Measurements from ENCODE around the gene PCDHGA3. TPM values are rescaled to one million over a fixed set of nuclear protein-coding genes. Genes with fewer than 3 reads are reported as not detected.
"Not testable (repeated sequence)": the region's sequence is repeated elsewhere in the genome, so short reads cannot be mapped to it uniquely, and the experiment has no call there.

PCDHGA3 gene
- total RNA-seq, 2 donors from 2014 or later, result 5.3 to 9.1 TPM

DNA sequence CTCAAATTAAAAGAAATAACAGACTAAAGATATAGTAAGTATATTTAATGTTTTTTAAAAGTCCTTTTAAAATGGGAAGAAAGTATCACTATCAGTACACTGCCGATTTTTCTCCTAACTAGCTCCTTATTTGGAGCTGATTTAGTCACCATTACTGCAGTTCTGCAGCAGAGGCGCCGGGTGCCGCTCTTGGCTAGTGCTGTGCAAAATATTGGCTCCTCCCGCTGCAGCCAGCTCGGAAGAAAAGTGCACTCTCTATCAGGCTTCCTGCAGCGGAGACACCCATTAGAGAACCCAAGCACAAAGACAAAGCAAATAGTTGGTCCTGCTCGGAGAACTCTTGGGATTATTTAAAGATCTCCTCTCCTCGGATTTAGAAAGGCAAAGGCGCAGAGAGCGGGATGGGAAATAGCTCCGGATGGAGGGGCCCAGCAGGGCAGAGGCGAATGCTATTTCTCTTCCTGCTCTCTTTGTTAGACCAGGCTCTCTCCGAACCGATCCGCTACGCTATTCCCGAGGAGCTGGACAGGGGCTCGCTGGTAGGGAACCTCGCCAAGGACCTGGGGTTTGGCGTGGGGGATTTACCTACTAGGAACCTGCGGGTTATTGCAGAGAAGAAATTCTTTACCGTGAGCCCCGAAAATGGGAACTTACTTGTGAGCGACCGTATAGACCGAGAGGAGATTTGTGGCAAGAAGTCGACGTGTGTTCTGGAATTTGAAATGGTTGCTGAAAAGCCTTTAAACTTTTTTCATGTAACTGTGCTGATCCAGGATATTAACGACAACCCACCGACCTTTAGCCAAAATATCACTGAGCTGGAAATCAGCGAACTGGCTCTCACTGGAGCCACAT, 26.6 kb downstream of the PCDHGA3 start, which contains the start of gene PCDHGB3:
Gene PCDHGB3 (plus strand): TSS at position 249 of the 855 bp plus-strand sequence. CDS start 153 bp downstream, at position 402.
- Histone ChIP-seq H3K36me3 (no peaks in the 10 kb centered on the region), H3K4me3 (peak within 1 kb of the TSS; percentile 41), H3K9me3 (peaks cover 93% of the 10 kb centered on the region), H3K27me3 (replicated peaks; ENCODE audit: insufficient read depth) (no peaks in the 10 kb centered on the region), H3K4me1 (ENCODE audit: control insufficient read depth in 1 of 2, low read depth in 2 of 2) (no peaks in the 10 kb centered on the region), H3K27ac (no peak within 1 kb of the TSS)
- ATAC-seq (ENCODE audit: insufficient number of reproducible peaks, low FRiP score, low read depth) (no peak), DNase-seq (ENCODE audit: low spot score) (no peak)
- TF ChIP-seq CTCF (IDR thresholded peaks at IDR 0.05), result no peak

DNA sequence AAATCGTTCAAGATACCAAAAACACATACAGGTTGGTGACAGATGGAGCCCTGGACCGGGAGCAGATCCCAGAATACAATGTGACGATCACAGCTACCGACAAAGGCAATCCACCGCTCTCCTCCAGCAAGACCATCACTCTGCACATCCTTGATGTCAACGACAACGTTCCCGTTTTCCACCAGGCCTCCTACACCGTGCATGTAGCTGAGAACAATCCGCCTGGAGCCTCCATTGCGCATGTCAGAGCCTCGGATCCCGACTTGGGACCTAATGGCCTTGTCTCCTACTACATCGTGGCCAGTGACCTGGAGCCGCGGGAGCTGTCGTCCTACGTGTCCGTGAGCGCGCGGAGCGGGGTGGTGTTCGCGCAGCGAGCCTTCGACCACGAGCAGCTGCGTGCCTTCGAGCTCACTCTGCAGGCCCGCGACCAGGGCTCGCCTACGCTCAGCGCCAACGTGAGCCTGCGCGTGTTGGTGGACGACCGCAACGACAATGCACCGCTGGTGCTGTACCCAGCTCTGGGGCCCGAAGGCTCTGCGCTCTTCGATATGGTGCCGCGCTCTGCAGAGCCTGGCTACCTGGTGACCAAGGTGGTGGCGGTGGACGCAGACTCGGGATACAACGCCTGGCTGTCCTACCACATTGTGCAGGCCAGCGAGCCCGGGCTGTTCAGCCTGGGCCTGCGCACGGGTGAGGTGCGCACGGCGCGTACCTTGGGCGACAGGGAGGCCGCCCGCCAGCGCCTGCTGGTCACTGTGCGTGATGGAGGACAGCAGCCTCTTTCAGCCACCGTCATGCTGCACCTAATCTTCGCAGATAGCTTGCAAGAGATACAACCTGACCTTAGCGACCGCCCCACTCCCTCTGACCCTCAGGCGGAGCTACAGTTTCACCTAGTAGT, 28.2 kb downstream of the PCDHGA3 start:
- H3K27ac ChIP-seq, result no peak overlapping the region
- DNase-seq (ENCODE audit: low spot score) (no peak), ATAC-seq (ENCODE audit: insufficient number of reproducible peaks, low FRiP score, low read depth) (no peak)
- no peak for TF ChIP-seq CTCF (IDR thresholded peaks at IDR 0.05)
- peaks cover 89% of the 10 kb centered on the region for H3K9me3 ChIP-seq
- no peaks in the 10 kb centered on the region for H3K36me3 ChIP-seq
- H3K4me1 ChIP-seq (ENCODE audit: control insufficient read depth in 1 of 2, low read depth in 2 of 2), result no peaks in the 10 kb centered on the region
- H3K4me3 ChIP-seq, result peak overlapping the region; percentile 24
- H3K27me3 ChIP-seq (replicated peaks; ENCODE audit: insufficient read depth), result no peaks in the 10 kb centered on the region

GRCh38 chr5:141373673-141374317, 30.2 kb downstream of the PCDHGA3 start, which contains the start of gene PCDHGA6:
PCDHGA6 (plus strand) TSS chr5:141373891; CDS start chr5:141374084, 193 bp downstream.
- no peaks in the 10 kb centered on the region for H3K4me1 ChIP-seq (ENCODE audit: control insufficient read depth in 1 of 2, low read depth in 2 of 2)
- no peaks in the 10 kb centered on the region for H3K27me3 ChIP-seq (replicated peaks; ENCODE audit: insufficient read depth)
- DNase-seq (ENCODE audit: low spot score) (no peak), ATAC-seq (ENCODE audit: insufficient number of reproducible peaks, low FRiP score, low read depth) (no peak)
- H3K9me3 ChIP-seq, result peaks cover 94% of the 10 kb centered on the region
- no peaks in the 10 kb centered on the region for H3K36me3 ChIP-seq
- H3K27ac ChIP-seq, result no peak within 1 kb of the TSS
- no peak for TF ChIP-seq CTCF (IDR thresholded peaks at IDR 0.05)
- peak within 1 kb of the TSS; percentile 18 for H3K4me3 ChIP-seq

GRCh38 chr5:141374627-141375026, 31.0 kb downstream of the PCDHGA3 start:
- Histone ChIP-seq H3K36me3 (no peaks in the 10 kb centered on the region), H3K4me3 (no peak overlapping the region), H3K27ac (no peak overlapping the region), H3K27me3 (replicated peaks; ENCODE audit: insufficient read depth) (no peaks in the 10 kb centered on the region), H3K4me1 (ENCODE audit: control insufficient read depth in 1 of 2, low read depth in 2 of 2) (no peaks in the 10 kb centered on the region), H3K9me3 (peaks cover 93% of the 10 kb centered on the region)
- ATAC-seq (ENCODE audit: insufficient number of reproducible peaks, low FRiP score, low read depth), result no peak
- no peak for TF ChIP-seq CTCF (IDR thresholded peaks at IDR 0.05)
- DNase-seq (ENCODE audit: low spot score), result no peak

- ATAC-seq (ENCODE audit: insufficient number of reproducible peaks, low FRiP score, low read depth); H3K4me3 ChIP-seq; H3K4me1 ChIP-seq (ENCODE audit: control insufficient read depth in 1 of 2, low read depth in 2 of 2); DNase-seq (ENCODE audit: low spot score); H3K27me3 ChIP-seq (replicated peaks; ENCODE audit: insufficient read depth); H3K36me3 ChIP-seq; H3K27ac ChIP-seq: not testable (repeated sequence)
- H3K9me3 ChIP-seq, result peaks cover 90% of the 10 kb centered on the region
Measured at GRCh38 chr5:141375444-141376155, 32.0 kb downstream of the PCDHGA3 start.
